PFSK-1 (cell line): ENCODE measurements around the gene CCL22.

Source experiments
- FOXP2 ChIP-seq: optimal IDR thresholded peaks from 2 replicates; pipeline ENCODE3; 2011; ENCODE audit warnings: borderline replicate concordance, control low read depth, inconsistent platforms; ENCODE audit not compliant: insufficient read depth; ENCODE audit errors: extremely low read length, extremely low read depth
- POLR2AphosphoS5 ChIP-seq: IDR thresholded peaks from 2 replicates; pipeline ENCODE4 v1.6.1; 2012; ENCODE audit warnings: low read depth, mild to moderate bottlenecking, control low read depth, low read length, moderate library complexity
- REST ChIP-seq, 2 experiments: IDR thresholded peaks; 2 replicates each; pipeline versions ENCODE4 v1.6.1 to v1.8.0; 2011 to 2012; ENCODE audit warnings: low read depth in 2 of 2, low read length in 2 of 2, control low read depth in 1 of 2, inconsistent platforms in 1 of 2, mild to moderate bottlenecking in 1 of 2, moderate library complexity in 1 of 2; ENCODE audit not compliant: insufficient read depth in 1 of 2
- SIN3A ChIP-seq: IDR thresholded peaks from 2 replicates; pipeline ENCODE4 v1.6.1; 2012; ENCODE audit warnings: mild to moderate bottlenecking, low read length, moderate library complexity, borderline replicate concordance; ENCODE audit not compliant: insufficient read depth
- TAF1 ChIP-seq: IDR thresholded peaks from 2 replicates; pipeline ENCODE4 v1.6.1; 2012; ENCODE audit warnings: low read length, control low read depth, borderline replicate concordance; ENCODE audit not compliant: insufficient read depth

Gene CCL22

GRCh38 chr16:57345021-57345420, 13.6 kb upstream of the CCL22 start:
- TF ChIP-seq REST (IDR thresholded peaks at IDR 0.05; ENCODE audit: insufficient read depth in 1 of 2, low read depth in 2 of 2, low read length in 2 of 2) (no peak), SIN3A (no peak), POLR2AphosphoS5 (no peak), FOXP2 (no peak), TAF1 (no peak)

GRCh38 chr16:57345666-57346204, 12.8 kb upstream of the CCL22 start:
- TF ChIP-seq REST (IDR thresholded peaks at IDR 0.05; ENCODE audit: insufficient read depth in 1 of 2, low read depth in 2 of 2, low read length in 2 of 2) = no peak
- TF ChIP-seq TAF1 = no peak
- no peak for TF ChIP-seq SIN3A
- TF ChIP-seq POLR2AphosphoS5 = no peak
- no peak for TF ChIP-seq FOXP2

- no peak for TF ChIP-seq REST (IDR thresholded peaks at IDR 0.05; ENCODE audit: insufficient read depth in 1 of 2, low read depth in 2 of 2, low read length in 2 of 2)
These were observed 10.7 kb upstream of the CCL22 start for GRCh38 chr16:57347858-57348257.

- no peak for TF ChIP-seq TAF1
- TF ChIP-seq REST (IDR thresholded peaks at IDR 0.05; ENCODE audit: insufficient read depth in 1 of 2, low read depth in 2 of 2, low read length in 2 of 2) = no peak
- no peak for TF ChIP-seq FOXP2
- TF ChIP-seq POLR2AphosphoS5 = no peak
- no peak for TF ChIP-seq SIN3A
These were observed 10.3 kb upstream of the CCL22 start for GRCh38 chr16:57348327-57348726.

GRCh38 chr16:57349212-57350031, 9.2 kb upstream of the CCL22 start:
- no peak for TF ChIP-seq FOXP2
- no peak for TF ChIP-seq TAF1
- TF ChIP-seq REST (IDR thresholded peaks at IDR 0.05; ENCODE audit: insufficient read depth in 1 of 2, low read depth in 2 of 2, low read length in 2 of 2) = no peak
- TF ChIP-seq POLR2AphosphoS5 = no peak
- no peak for TF ChIP-seq SIN3A
